Adrenal gland (tissue), 12 donors: ENCODE data around the gene SLC38A9. TPM values are rescaled to one million over a fixed set of nuclear protein-coding genes. Genes with fewer than 3 reads are reported as not detected.

Experiments
- DNase-seq, 7 donors: peaks; one replicate each; pipeline ENCODE4 v3.0.0-alpha.2; 2019 to 2020
- H3K27ac ChIP-seq, 5 donors: fragments of 200-600 bp; sonication (generic) in 4 of 5; 1 replicate in 3 of 5; 2 replicates in 2 of 5; pipeline versions ENCODE4 v1.5.1 to v1.8.0; 2016 to 2020; ENCODE audit warnings: mild to moderate bottlenecking in 1 of 5
- H3K27me3 ChIP-seq: fragments of 200-600 bp; 2 replicates; pipeline ENCODE4 v1.8.0; 2021
- H3K36me3 ChIP-seq, 2 donors: fragments of 200-600 bp; replicated peaks in 1 of 2; 1 replicate in 1 of 2; 2 replicates in 1 of 2; pipeline versions ENCODE4 v1.5.1 to v1.8.0; 2018 to 2022
- H3K4me1 ChIP-seq, 2 donors: fragments of 200-600 bp; replicated peaks in 1 of 2; 1 replicate in 1 of 2; 2 replicates in 1 of 2; pipeline versions ENCODE4 v1.5.1 to v1.8.0; 2018 to 2021
- H3K4me3 ChIP-seq, 4 donors: fragments of 200-600 bp; sonication (generic) in 3 of 4; one replicate each; pipeline ENCODE4 v1.5.1; 2016 to 2018
- H3K9me3 ChIP-seq, 3 donors: fragments of 200-600 bp; sonication (generic) in 1 of 3; replicated peaks in 1 of 3; 1 replicate in 2 of 3; 2 replicates in 1 of 3; pipeline versions ENCODE4 v1.5.1 to v1.8.0; 2016 to 2021
- CTCF ChIP-seq, 6 experiments: fragments of 450-650 bp in 4 of 6; fragments of 200-600 bp in 2 of 6; sonication (generic) in 1 of 6; IDR thresholded peaks; 1 replicate in 5 of 6; 2 replicates in 1 of 6; pipeline versions ENCODE4 v1.5.1 to v1.8.0; 2016 to 2021; ENCODE audit warnings: antibody characterized with exemption in 6 of 6, mild to moderate bottlenecking in 2 of 6, moderate library complexity in 1 of 6
- POLR2A ChIP-seq, 2 donors: fragments of 450-650 bp; IDR thresholded peaks; one replicate each; pipeline ENCODE4 v1.6.1; 2017; ENCODE audit warnings: antibody characterized with exemption in 2 of 2, mild to moderate bottlenecking in 2 of 2, moderate library complexity in 1 of 2
- WGBS, 4 donors: extraction: QIAGEN DNeasy Blood & Tissue Kit in 2 of 4; methylation state at CpG; one replicate each; pipeline versions ENCODE4 v1.1.5 to v1.1.7; 2013 to 2017; 5-methylcytosine and 5-hydroxymethylcytosine counted together
- intact Hi-C, 2 donors: fragments of 100-400 bp; cut with DNase I; formaldehyde crosslinking; loops; one replicate each; pipeline versions ENCODE4 v1.14.1 to v1.15.0; 2022 to 2023
- polyA plus RNA-seq, 3 donors: library from polyadenylated mRNA; stranded (reverse); fragments of 200-250 nt in 2 of 3; fragments of 350-450 nt in 1 of 3; fragmentation: Illumina TruSeq in 1 of 3; extraction: RNeasy Lipid Tissue Mini Kit (QIAGEN cat#74804) in 1 of 3; gene quantifications; one replicate each; pipeline ENCODE4 v1.2.3, GENCODE V29; 2013 to 2014
- total RNA-seq, 9 donors: library from RNA; depleted of rRNA in 4 of 9; stranded (reverse); fragments of >200 nt in 4 of 9; fragments of 120-200 nt in 1 of 9; fragmentation: NEBNext Ultra II Directional in 1 of 9; extraction: Animal tissue kit (Norgen Biotek cat#: 25700) in 1 of 9; gene quantifications; one replicate each; pipeline versions ENCODE4 v1.1.0 to v1.2.4, GENCODE V29; 2013 to 2023
- donor health status: healthy with polysubstance abuse.
- donor health status: Bipolar disorder and iron deficiency.
- donor health status: DM: yes; HTN: yes; CAD: no.
- donor health status: DM: no; HTN: no; CAD: no.
- donor health status: DM: no; HTN: no; CAD: no.
- donor health status: DM: yes; HTN: yes; CAD: no.

The SLC38A9 gene
- total and polyA plus RNA-seq, 12 donors, result 7.6 to 61.4 (median 13.8) TPM

- intact Hi-C loops, result no loop called here
- Histone ChIP-seq H3K27me3 (peaks cover 4% of the 10 kb centered on the region), H3K4me3 (no peak overlapping the region), H3K27ac (no peak overlapping the region), H3K4me1 (no peaks in the 10 kb centered on the region), H3K9me3 (no peaks in the 10 kb centered on the region), H3K36me3 (no peaks in the 10 kb centered on the region)
- TF ChIP-seq CTCF (IDR thresholded peaks at IDR 0.05), result no peak
- TF ChIP-seq POLR2A (IDR thresholded peaks at IDR 0.05), result no peak
- whole genome bisulfite sequencing, 4 donors, result 90 to 99% (median 93%) methylated on average over 3 of the region's 3 CpGs
- no peak for DNase-seq
These were observed 30.7 kb upstream of the SLC38A9 start for GRCh38 chr5:55742778-55743177.

GRCh38 chr5:55737793-55738192 is 25.7 kb upstream of the SLC38A9 start, which contains the start of gene DDX4:
DDX4 (plus strand) TSS chr5:55738061; CDS start chr5:55738964, 903 bp downstream.
- intact Hi-C loops, result no loop called here
- no peak for DNase-seq
- Histone ChIP-seq H3K4me1 (no peaks in the 10 kb centered on the region), H3K9me3 (peaks cover 0 to 3% (median 0%) of the 10 kb centered on the region in 3 donors), H3K36me3 (no peaks in the 10 kb centered on the region), H3K27ac (no peak within 1 kb of the TSS), H3K27me3 (no peaks in the 10 kb centered on the region), H3K4me3 (no peak within 1 kb of the TSS)
- WGBS, 4 donors, result 91 to 95% (median 95%) methylated on average over 15 to 31 of the region's 31 CpGs
- TF ChIP-seq CTCF (IDR thresholded peaks at IDR 0.05) (no peak), POLR2A (IDR thresholded peaks at IDR 0.05) (no peak)

GRCh38 chr5:55734658-55735057 is 22.5 kb upstream of the SLC38A9 start:
- peaks cover 0 to 3% (median 0%) of the 10 kb centered on the region in 3 donors for H3K9me3 ChIP-seq
- no peaks in the 10 kb centered on the region for H3K36me3 ChIP-seq
- H3K4me1 ChIP-seq, result no peaks in the 10 kb centered on the region
- no peak overlapping the region for H3K27ac ChIP-seq
- no peak overlapping the region for H3K4me3 ChIP-seq
- DNase-seq, result no peak
- no peaks in the 10 kb centered on the region for H3K27me3 ChIP-seq
- TF ChIP-seq POLR2A (IDR thresholded peaks at IDR 0.05) (no peak), CTCF (IDR thresholded peaks at IDR 0.05) (no peak)
- intact Hi-C loops, result no loop called here
- WGBS, 4 donors, result 42 to 100% (median 98%) methylated on average over 1 of the region's 1 CpG

- TF ChIP-seq POLR2A (IDR thresholded peaks at IDR 0.05), result no peak
- no peak for TF ChIP-seq CTCF (IDR thresholded peaks at IDR 0.05)
- H3K4me1 ChIP-seq, result no peaks in the 10 kb centered on the region
- no peak overlapping the region for H3K4me3 ChIP-seq
- DNase-seq, result no peak
- no peak overlapping the region for H3K27ac ChIP-seq
- no peaks in the 10 kb centered on the region for H3K36me3 ChIP-seq
- intact Hi-C loops, result no loop called here
- H3K9me3 ChIP-seq, result peaks cover 0 to 3% (median 0%) of the 10 kb centered on the region in 3 donors
- H3K27me3 ChIP-seq, result no peaks in the 10 kb centered on the region
These were observed 20.5 kb upstream of the SLC38A9 start for GRCh38 chr5:55732585-55732984.
